HepG2 (cell line): ENCODE data around the gene POU6F2. TPM values are rescaled to one million over a fixed set of nuclear protein-coding genes. Genes with fewer than 3 reads are reported as not detected.

Experiments used
- ATAC-seq: fragments of 200-7000 bp; cut with Tn5 transposase; 3 replicates; pipeline ENCODE4 v1.9.1; 2020; ENCODE audit warnings: mild to moderate bottlenecking, moderate library complexity
- BruUV-seq: library from RNA; stranded (reverse); fragments of 400-500 nt; replicated peaks from 2 replicates; lab custom pipeline; 2021; lab: Mats Ljungman, UMichigan
- CTCF ChIA-PET: fragments of 300-600 bp; formaldehyde crosslinking; extraction: SDS; loops from one replicate; lab custom pipeline; 2021; ENCODE audit warnings: low total read pairs, inconsistent platforms, low intra/inter-chr PET ratio; lab: Yijun Ruan, JAX
- POLR2A ChIA-PET: fragments of 350-600 bp; sonication (Branson Sonifier 250); formaldehyde crosslinking; loops from one replicate; lab custom pipeline; 2020; ENCODE audit warnings: antibody characterized with exemption, inconsistent platforms; lab: Yijun Ruan, JAX
- DNase-seq: peaks from one replicate; pipeline ENCODE4 v3.0.0-alpha.2; 2015; ENCODE audit warnings: low spot score
- FAIRE-seq: peaks from 3 replicates; lab custom pipeline; 2011; peaks lifted over from hg19 to GRCh38; lab: Jason Lieb, UNC
- H2AFZ ChIP-seq: one replicate; pipeline ENCODE4 v1.6.1; 2011; ENCODE audit warnings: low read length, inconsistent platforms
- H3K27ac ChIP-seq: fragments of 300-600 bp; 3 replicates; pipeline ENCODE4 v1.8.0; 2011; ENCODE audit warnings: mixed run types, mild to moderate bottlenecking, mixed read lengths, low read length, inconsistent platforms; ENCODE audit not compliant: insufficient read depth; ENCODE audit errors: extremely low read length
- H3K27me3 ChIP-seq, 2 experiments: fragments of 200-600 bp in 1 of 2; 2 replicates in 1 of 2; 3 replicates in 1 of 2; pipeline versions ENCODE4 v1.6.0 to v1.8.0; 2011; ENCODE audit warnings: low read length in 2 of 2, mild to moderate bottlenecking in 2 of 2, moderate library complexity in 2 of 2, inconsistent platforms in 1 of 2; ENCODE audit not compliant: insufficient read depth in 2 of 2, control insufficient read depth in 1 of 2
- H3K36me3 ChIP-seq, 2 experiments: fragments of 200-600 bp in 1 of 2; replicated peaks in 1 of 2; 2 replicates in 1 of 2; 3 replicates in 1 of 2; pipeline versions ENCODE4 v1.5.1 to v1.8.0; 2011; ENCODE audit warnings: low read length in 2 of 2, inconsistent platforms in 1 of 2; ENCODE audit not compliant: insufficient read depth in 2 of 2, control insufficient read depth in 1 of 2
- H3K4me1 ChIP-seq: 2 replicates; pipeline ENCODE4 v1.5.1; 2012; ENCODE audit warnings: low read length, inconsistent platforms; ENCODE audit not compliant: insufficient read depth
- H3K4me2 ChIP-seq: 2 replicates; pipeline ENCODE4 v1.6.0; 2011; ENCODE audit warnings: low read depth, low read length, inconsistent platforms
- H3K4me3 ChIP-seq, 3 experiments: fragments of 200-600 bp in 1 of 3; sonication (generic), shearing (Covaris generic) in 1 of 3; replicated peaks in 1 of 3; 2 replicates each; pipeline ENCODE4 v1.5.1; 2011 to 2016; ENCODE audit warnings: low read length in 3 of 3, inconsistent platforms in 2 of 3, low read depth in 2 of 3, mild to moderate bottlenecking in 2 of 3, control low read depth in 1 of 3, mixed read lengths in 1 of 3; ENCODE audit not compliant: insufficient read depth in 1 of 3
- H3K79me2 ChIP-seq: one replicate; pipeline ENCODE4 v1.6.1; 2011; ENCODE audit warnings: low read length, inconsistent platforms; ENCODE audit not compliant: insufficient read depth
- H3K9ac ChIP-seq: 2 replicates; pipeline ENCODE4 v1.6.0; 2011; ENCODE audit warnings: mild to moderate bottlenecking, low read depth, low read length, inconsistent platforms; ENCODE audit not compliant: insufficient read depth
- H3K9me3 ChIP-seq: 2 replicates; pipeline ENCODE4 v1.5.1; 2012; ENCODE audit warnings: mild to moderate bottlenecking, low read length
- H4K20me1 ChIP-seq: 2 replicates; pipeline ENCODE4 v1.6.0; 2011; ENCODE audit warnings: inconsistent platforms, mild to moderate bottlenecking, low read length, moderate library complexity; ENCODE audit not compliant: insufficient read depth
- BCLAF1 ChIP-seq: fragments of 450-650 bp; IDR thresholded peaks from 2 replicates; pipeline ENCODE4 v1.6.1; 2017; ENCODE audit warnings: mild to moderate bottlenecking
- ELF1 ChIP-seq: sonication (generic); formaldehyde crosslinking; IDR thresholded peaks from 2 replicates; pipeline ENCODE4 v1.4.0; 2020; ENCODE audit warnings: missing genetic modification reagents
- FOXC1 ChIP-seq: sonication (generic); formaldehyde crosslinking; IDR thresholded peaks from 2 replicates; pipeline ENCODE4 v1.8.0; 2022; ENCODE audit warnings: mild to moderate bottlenecking, missing genetic modification reagents, borderline replicate concordance
- ISL2 ChIP-seq: sonication (generic); formaldehyde crosslinking; IDR thresholded peaks from 2 replicates; pipeline ENCODE4 v1.5.0; 2020; ENCODE audit warnings: missing genetic modification reagents
- MEIS1 ChIP-seq: sonication (generic); formaldehyde crosslinking; IDR thresholded peaks from 2 replicates; pipeline ENCODE4 v1.9.0; 2021; ENCODE audit warnings: mild to moderate bottlenecking, missing genetic modification reagents, moderate library complexity, borderline replicate concordance
- ONECUT2 ChIP-seq: sonication (generic); formaldehyde crosslinking; IDR thresholded peaks from 2 replicates; pipeline ENCODE4 v1.4.0; 2020; ENCODE audit warnings: missing genetic modification reagents
- POLR2AphosphoS5 ChIP-seq: IDR thresholded peaks from 2 replicates; pipeline ENCODE4 v1.6.1; 2012; ENCODE audit warnings: low read depth, low read length
- SIN3B ChIP-seq: fragments of 150-350 bp; IDR thresholded peaks from 2 replicates; pipeline ENCODE4 v1.6.1; 2014; ENCODE audit warnings: low read length
- SNRNP70 ChIP-seq: fragments of 200-400 bp; formaldehyde crosslinking; IDR thresholded peaks from 2 replicates; pipeline ENCODE4 v1.6.1; 2017; ENCODE audit warnings: mild to moderate bottlenecking, low read depth, low read length, moderate library complexity
- ZBTB14 ChIP-seq: sonication (generic); formaldehyde crosslinking; IDR thresholded peaks from 2 replicates; pipeline ENCODE4 v1.4.0; 2020; ENCODE audit warnings: missing genetic modification reagents
- WGBS: methylation state at CpG from one replicate; pipeline ENCODE4 v1.1.6; 2017; ENCODE audit warnings: low lambda C conversion rate; 5-methylcytosine and 5-hydroxymethylcytosine counted together
- in situ Hi-C: cut with HindIII; loops from 2 replicates; pipeline ENCODE4 v1.10.0; 2017; ENCODE audit warnings: low pct_unique_long_range_greater_than_20kb; ENCODE audit not compliant: extremely low pct_ligation_motif_present
- intact Hi-C: fragments of 100-400 bp; cut with micrococcal nuclease; formaldehyde crosslinking; loops from one replicate; pipeline ENCODE4 v1.10.0; 2022; ENCODE audit not compliant: unreplicated experiment
- polyA plus RNA-seq, 8 experiments: library from polyadenylated mRNA; depleted of rRNA in 3 of 8; stranded (reverse) in 7 of 8; unstranded in 1 of 8; fragments of >200 nt; fragmentation: Illumina TruSeq in 4 of 8; extraction: Trizol in 4 of 8; gene quantifications; 2 replicates each; pipeline versions ENCODE4 v1.2.1 to v1.2.3, GENCODE V29; 2011 to 2016; ENCODE audit warnings: low read depth in 4 of 8, missing spikeins in 1 of 8, mixed read lengths in 1 of 8; ENCODE audit not compliant: insufficient read depth in 1 of 8
- total RNA-seq, 5 experiments: library from RNA; depleted of rRNA; stranded (reverse); fragments of >200 nt; fragmentation: Illumina TruSeq; extraction: Trizol; gene quantifications; 2 replicates each; pipeline ENCODE4 v1.2.3, GENCODE V29; 2016; ENCODE audit warnings: low read depth in 1 of 5

POU6F2 gene
- total and polyA plus RNA-seq, 2 of the 13 experiments (the other 11 are each of a cell fraction or from before 2014, with no cell fraction given), result not detected

DNA sequence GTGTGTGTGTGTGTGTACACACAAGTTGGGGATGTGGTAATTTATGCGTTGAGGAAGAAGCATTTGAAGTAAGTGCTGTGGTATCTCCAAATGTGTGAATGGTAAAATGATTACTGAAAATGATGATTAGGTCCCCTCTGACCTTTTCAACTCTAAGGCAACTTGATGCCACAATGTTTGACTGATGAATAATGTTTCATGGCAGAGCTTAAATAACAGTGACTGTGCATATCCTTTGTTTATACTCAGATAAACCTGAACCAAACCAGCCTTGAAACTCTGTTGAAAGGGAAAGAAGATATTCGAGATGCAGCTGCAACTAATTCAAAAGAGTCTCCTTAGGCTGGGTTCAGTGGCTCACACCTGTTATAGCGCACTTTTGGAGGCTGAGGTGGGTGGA is 523.6 kb downstream of the POU6F2 start (continued):
- TF ChIP-seq BCLAF1 (no peak), ZBTB14 (CRISPR knock-in tag) (no peak)

DNA sequence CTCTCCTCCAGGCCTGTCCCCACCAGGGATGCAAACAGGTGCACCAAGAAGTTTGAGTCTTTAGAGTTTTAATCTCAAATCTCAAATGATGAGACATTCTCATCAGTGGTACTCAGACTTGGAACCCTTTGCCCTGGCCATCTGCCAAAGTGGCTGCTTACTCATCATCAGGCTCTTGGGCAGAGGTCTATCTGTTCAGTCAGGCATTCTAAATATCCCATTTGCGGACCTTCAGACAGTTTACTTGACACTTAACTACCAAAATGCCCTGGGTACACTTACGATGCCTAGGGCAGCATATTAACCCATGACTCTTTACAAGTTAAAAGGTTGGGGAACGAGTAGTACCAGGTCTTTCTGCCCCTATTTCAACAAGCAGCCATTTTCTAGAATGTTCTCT is 527.3 kb downstream of the POU6F2 start:
- no peaks in the 10 kb centered on the region for H3K79me2 ChIP-seq
- ATAC-seq, result no peak
- BruUV-seq, result no TSS peak
- DNase-seq, result no peak
- no peak overlapping the region for H3K4me3 ChIP-seq
- H3K36me3 ChIP-seq, result no peaks in the 10 kb centered on the region
- H3K9me3 ChIP-seq, result no peaks in the 10 kb centered on the region
- no peak overlapping the region for H2AFZ ChIP-seq
- in situ Hi-C loops, result no loop called here
- no peak overlapping the region for H3K27ac ChIP-seq
- H3K4me1 ChIP-seq, result no peaks in the 10 kb centered on the region
- TF ChIP-seq FOXC1 (CRISPR knock-in tag) (no peak), MEIS1 (no peak), ISL2 (CRISPR knock-in tag) (no peak), SNRNP70 (no peak), POLR2AphosphoS5 (no peak), ONECUT2 (CRISPR knock-in tag) (no peak), SIN3B (no peak), ELF1 (no peak)
- CTCF ChIA-PET, result no interaction called here
- 5% methylated on average over 3 of the region's 3 CpGs for WGBS
- H3K9ac ChIP-seq, result no peak overlapping the region
- 0 out of 5 replicates have a peak, but pooled peaks cover 0 to 2% of the 10 kb centered on the region in 2 experiments for H3K27me3 ChIP-seq
- H3K4me2 ChIP-seq, result no peak overlapping the region
- no peaks in the 10 kb centered on the region for H4K20me1 ChIP-seq
- POLR2A ChIA-PET, result no interaction called here
- no peak for FAIRE-seq
- intact Hi-C loops, result no loop called here
